Effector memory CD4-positive, alpha-beta T cell (primary cell): ENCODE data around the gene NLE1.
A peak's percentile ranks its signal among the peaks of the same experiment; 100 is the strongest.
"Not testable (repeated sequence)": the region's sequence is repeated elsewhere in the genome, so short reads cannot be mapped to it uniquely, and the experiment has no call there.

Experiments
- DNase-seq, 3 donors: peaks; one replicate each; pipeline ENCODE4 v3.0.0-alpha.2; 2020
- H3K27ac ChIP-seq: 2 replicates; pipeline ENCODE4 v1.7.0; 2013; ENCODE audit warnings: mild to moderate bottlenecking, low read length, moderate library complexity; ENCODE audit not compliant: insufficient read depth, poor library complexity, severe bottlenecking
- H3K27me3 ChIP-seq: replicated peaks from 2 replicates; pipeline ENCODE4 v1.7.0; 2013; ENCODE audit warnings: mild to moderate bottlenecking, low read length; ENCODE audit not compliant: insufficient read depth, control insufficient read depth, poor library complexity, severe bottlenecking
- H3K36me3 ChIP-seq: 2 replicates; pipeline ENCODE4 v1.7.0; 2013; ENCODE audit warnings: mild to moderate bottlenecking, low read length, moderate library complexity; ENCODE audit not compliant: control insufficient read depth, insufficient read depth
- H3K4me1 ChIP-seq: 2 replicates; pipeline ENCODE4 v1.7.0; 2013; ENCODE audit warnings: low read length, mild to moderate bottlenecking; ENCODE audit not compliant: control insufficient read depth, insufficient read depth, poor library complexity, severe bottlenecking
- H3K4me3 ChIP-seq: 2 replicates; pipeline ENCODE4 v1.7.0; 2013; ENCODE audit warnings: low read length, low read depth, mild to moderate bottlenecking; ENCODE audit not compliant: insufficient read depth, poor library complexity, severe bottlenecking
- H3K9me3 ChIP-seq: 2 replicates; pipeline ENCODE4 v1.7.0; 2013; ENCODE audit warnings: mild to moderate bottlenecking, low read length, moderate library complexity; ENCODE audit not compliant: control insufficient read depth

The NLE1 gene

GRCh38 chr17:35104844-35105450, 37.2 kb downstream of the NLE1 start:
- H3K27ac ChIP-seq = no peak overlapping the region
- no peaks in the 10 kb centered on the region for H3K9me3 ChIP-seq
- no peaks in the 10 kb centered on the region for H3K27me3 ChIP-seq
- no peaks in the 10 kb centered on the region for H3K4me1 ChIP-seq
- H3K36me3 ChIP-seq = peaks cover 33% of the 10 kb centered on the region
- H3K4me3 ChIP-seq = no peak overlapping the region
- DNase-seq = no peak

- Histone ChIP-seq H3K4me1 (no peaks in the 10 kb centered on the region), H3K27me3 (no peaks in the 10 kb centered on the region), H3K36me3 (peaks cover 40% of the 10 kb centered on the region), H3K4me3 (no peak overlapping the region), H3K9me3 (no peaks in the 10 kb centered on the region), H3K27ac (no peak overlapping the region)
- no peak for DNase-seq
Measured at GRCh38 chr17:35103271-35103670, 38.8 kb downstream of the NLE1 start.

- no peak for DNase-seq
- Histone ChIP-seq H3K4me1 (no peaks in the 10 kb centered on the region), H3K27ac (no peak overlapping the region), H3K36me3 (peaks cover 41% of the 10 kb centered on the region), H3K9me3 (no peaks in the 10 kb centered on the region), H3K27me3 (no peaks in the 10 kb centered on the region), H3K4me3 (no peak overlapping the region)
Measured at GRCh38 chr17:35101725-35102124, 40.4 kb downstream of the NLE1 start.

DNA sequence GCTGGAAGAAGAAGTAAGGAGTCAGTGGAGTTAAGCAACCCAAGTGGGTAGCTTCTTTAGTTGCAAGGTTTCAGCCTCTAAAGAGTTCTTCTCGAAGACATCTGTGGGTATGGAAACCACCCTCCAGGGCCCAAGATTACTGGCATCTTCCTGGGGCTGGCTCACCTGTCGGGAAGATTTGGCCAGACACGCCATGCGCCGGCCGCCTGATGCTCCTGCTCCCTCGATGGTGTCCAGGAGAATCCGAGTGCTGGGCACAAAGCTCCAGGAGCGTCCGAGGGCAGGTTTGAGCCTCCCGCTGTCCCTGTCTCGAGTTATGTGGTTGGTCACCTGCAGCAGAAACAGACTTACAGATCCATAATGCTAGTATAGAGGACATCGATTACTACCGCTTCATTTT, 41.1 kb downstream of the NLE1 start:
- no peaks in the 10 kb centered on the region for H3K4me1 ChIP-seq
- H3K36me3 ChIP-seq = peaks cover 34% of the 10 kb centered on the region
- no peak overlapping the region for H3K4me3 ChIP-seq
- no peaks in the 10 kb centered on the region for H3K9me3 ChIP-seq
- H3K27ac ChIP-seq = no peak overlapping the region
- no peak for DNase-seq
- no peaks in the 10 kb centered on the region for H3K27me3 ChIP-seq

GRCh38 chr17:35099908-35100307, 42.2 kb downstream of the NLE1 start:
- Histone ChIP-seq H3K4me3 (no peak overlapping the region), H3K9me3 (no peaks in the 10 kb centered on the region), H3K36me3 (peaks cover 29% of the 10 kb centered on the region), H3K27me3 (no peaks in the 10 kb centered on the region), H3K4me1 (no peaks in the 10 kb centered on the region), H3K27ac (no peak overlapping the region)
- DNase-seq = no peak

DNA sequence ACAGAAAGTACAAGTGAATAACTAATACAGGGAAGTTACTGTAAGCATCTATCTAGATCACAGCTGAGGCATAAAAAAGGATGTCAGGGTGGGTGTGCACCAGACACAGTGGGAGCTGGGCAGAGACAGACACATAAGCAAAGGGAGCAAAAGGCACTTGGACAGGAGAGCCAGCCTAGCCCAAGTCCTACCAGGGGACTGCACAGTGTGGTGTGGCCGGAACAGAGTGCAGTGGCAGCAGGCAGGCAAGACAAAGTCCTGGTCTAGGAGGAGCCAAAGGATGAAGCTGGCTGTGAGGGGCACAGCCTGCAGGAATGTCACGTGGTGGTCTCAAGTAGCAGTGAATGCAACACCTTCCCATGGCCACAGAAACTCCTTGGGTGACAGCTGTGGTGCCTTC, 44.3 kb downstream of the NLE1 start:
- no peak for DNase-seq
- peaks cover 25% of the 10 kb centered on the region for H3K36me3 ChIP-seq
- H3K27ac ChIP-seq = no peak overlapping the region
- H3K4me1 ChIP-seq = no peaks in the 10 kb centered on the region
- no peaks in the 10 kb centered on the region for H3K27me3 ChIP-seq
- H3K4me3 ChIP-seq = no peak overlapping the region
- no peaks in the 10 kb centered on the region for H3K9me3 ChIP-seq

DNA sequence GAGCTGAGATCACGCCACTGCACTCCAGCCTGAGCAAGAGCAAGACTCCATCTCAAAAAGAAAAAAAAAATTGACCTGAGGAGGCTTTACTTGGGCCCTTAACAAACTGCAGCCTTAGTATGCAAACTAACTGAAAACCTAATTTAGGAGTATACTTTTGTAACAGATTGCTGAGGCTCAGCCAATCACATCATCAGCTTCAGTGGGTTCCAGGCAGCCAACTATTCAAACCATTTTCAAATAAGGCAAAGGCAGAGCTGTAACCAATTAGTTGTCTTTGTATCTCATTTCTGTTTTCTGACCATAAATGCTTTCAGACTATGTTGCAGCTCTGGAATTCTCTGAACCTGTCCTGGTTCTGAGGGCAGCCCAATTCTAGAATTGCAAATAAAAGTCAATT, 46.4 kb downstream of the NLE1 start:
- DNase-seq = no peak
- H3K27ac ChIP-seq = no peak overlapping the region
- no peaks in the 10 kb centered on the region for H3K27me3 ChIP-seq
- no peaks in the 10 kb centered on the region for H3K9me3 ChIP-seq
- peaks cover 16% of the 10 kb centered on the region for H3K36me3 ChIP-seq
- H3K4me1 ChIP-seq = no peaks in the 10 kb centered on the region
- H3K4me3 ChIP-seq = no peak overlapping the region

- H3K4me1 ChIP-seq = peaks cover 5% of the 10 kb centered on the region
- peaks cover 9% of the 10 kb centered on the region for H3K36me3 ChIP-seq
- H3K9me3 ChIP-seq = no peaks in the 10 kb centered on the region
- no peaks in the 10 kb centered on the region for H3K27me3 ChIP-seq
- no peak overlapping the region for H3K27ac ChIP-seq
- no peak for DNase-seq
- H3K4me3 ChIP-seq = no peak overlapping the region
Measured at GRCh38 chr17:35094902-35095301, 47.2 kb downstream of the NLE1 start.

GRCh38 chr17:35090707-35091106, 51.4 kb downstream of the NLE1 start:
- not testable (repeated sequence) for H3K4me3 ChIP-seq, DNase-seq, H3K9me3 ChIP-seq, H3K36me3 ChIP-seq, H3K27me3 ChIP-seq, H3K27ac ChIP-seq
- H3K4me1 ChIP-seq = peaks cover 18% of the 10 kb centered on the region

DNA sequence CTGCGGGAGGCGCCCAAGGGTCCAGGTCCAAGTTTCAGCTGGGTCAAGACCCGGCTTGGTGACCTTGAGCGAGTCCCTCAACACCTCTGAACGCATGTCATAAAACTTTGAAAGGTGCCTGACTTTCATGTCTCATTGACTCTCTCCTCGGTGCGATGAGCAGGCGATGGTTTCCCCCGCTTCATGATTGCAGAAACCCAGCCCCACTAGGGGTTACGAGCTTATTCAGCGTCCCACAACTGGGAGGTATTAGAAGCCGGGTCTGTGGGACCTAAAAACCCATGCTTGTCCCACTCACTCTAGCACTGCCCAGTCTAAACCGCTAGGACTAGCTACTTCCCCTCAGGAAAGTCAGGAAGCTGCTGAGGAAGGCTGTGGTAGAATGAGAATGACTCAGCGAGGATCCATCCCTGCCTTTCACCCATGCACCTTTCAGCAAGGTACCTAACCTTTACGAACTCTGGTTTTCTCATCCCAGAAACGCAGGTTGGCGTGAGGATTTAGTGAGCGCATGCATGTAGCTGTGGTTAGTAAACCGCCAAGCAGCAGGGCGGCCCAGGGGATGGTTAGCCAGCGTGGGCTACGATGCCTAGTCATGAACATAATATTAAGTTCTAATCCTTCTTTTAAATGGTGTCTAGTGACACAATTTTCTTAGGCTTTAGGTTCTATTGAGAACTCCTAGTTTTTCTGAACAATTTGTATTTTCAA, 52.4 kb downstream of the NLE1 start:
- no peaks in the 10 kb centered on the region for H3K9me3 ChIP-seq
- H3K27ac ChIP-seq = peak overlapping the region; percentile 97
- peak overlapping the region; percentile 44 for H3K4me3 ChIP-seq
- H3K4me1 ChIP-seq = peaks cover 18% of the 10 kb centered on the region
- DNase-seq = peak in 2 of 3 donors; percentile 12 to 32
- H3K27me3 ChIP-seq = no peaks in the 10 kb centered on the region
- no peaks in the 10 kb centered on the region for H3K36me3 ChIP-seq
